GM18507 (cell line): ENCODE data around the gene PPFIBP2.

Experiments used
- DNase-seq: peaks from one replicate; pipeline ENCODE4 v3.0.0; 2011; ENCODE audit warnings: low read depth; ENCODE audit not compliant: insufficient read length; ENCODE audit errors: extremely low spot score
- FAIRE-seq: peaks from 2 replicates; lab custom pipeline; 2011; peaks lifted over from hg19 to GRCh38; lab: Jason Lieb, UNC

PPFIBP2 gene

GRCh38 chr11:7513234-7514098 is at the start of gene PPFIBP2:
Gene PPFIBP2, plus strand, starts transcription at chr11:7513999. Its CDS starts 35,477 bp downstream, at chr11:7549476.
- peak; percentile 88 for FAIRE-seq
- peak; percentile 83 for DNase-seq

DNA sequence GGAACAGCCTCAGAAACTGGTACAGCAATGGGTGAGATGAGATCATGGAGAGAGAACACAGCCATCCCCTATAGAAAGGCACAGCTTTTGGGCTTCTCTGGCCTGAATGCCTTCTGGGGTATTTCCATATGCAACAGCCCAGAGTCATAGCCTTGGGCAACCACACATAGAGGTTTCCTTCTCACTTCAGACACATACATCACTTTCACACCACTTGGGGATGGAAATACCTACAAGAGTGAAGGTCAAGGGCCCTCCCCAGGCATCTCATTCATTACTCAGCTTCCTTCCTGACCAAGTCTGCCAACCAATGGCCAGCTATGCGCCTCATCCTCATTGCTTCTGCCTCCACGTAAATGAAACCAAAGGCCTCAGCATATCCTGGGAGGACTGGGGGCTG is 46.1 kb upstream of the PPFIBP2 start:
- DNase-seq (no peak), FAIRE-seq (no peak)

GRCh38 chr11:7469351-7469865 is 44.4 kb upstream of the PPFIBP2 start:
- FAIRE-seq (no peak), DNase-seq (no peak)

- no peak for DNase-seq
- FAIRE-seq: no peak
Measured at GRCh38 chr11:7471071-7471470, 42.7 kb upstream of the PPFIBP2 start.

DNA sequence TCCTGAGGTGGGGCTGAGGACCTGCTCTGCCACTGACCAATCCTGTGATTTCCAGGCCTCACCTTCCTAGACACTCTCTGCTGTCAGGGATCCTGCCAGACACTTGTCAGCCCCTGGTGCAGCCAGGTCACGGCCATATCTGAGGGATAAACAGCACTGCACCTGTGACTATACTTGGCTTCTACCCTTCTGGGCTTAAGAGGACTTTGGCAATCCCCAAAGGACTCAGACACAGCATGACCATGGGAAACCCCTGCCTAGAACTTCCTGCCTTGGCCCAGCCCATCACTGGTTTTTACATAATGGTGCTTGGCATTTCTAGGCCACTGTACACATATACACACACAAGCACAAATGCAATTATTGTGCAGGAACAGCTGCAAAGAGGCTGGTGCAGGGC is 40.1 kb upstream of the PPFIBP2 start:
- peak; percentile 18 for DNase-seq
- FAIRE-seq: peak; percentile 83

DNA sequence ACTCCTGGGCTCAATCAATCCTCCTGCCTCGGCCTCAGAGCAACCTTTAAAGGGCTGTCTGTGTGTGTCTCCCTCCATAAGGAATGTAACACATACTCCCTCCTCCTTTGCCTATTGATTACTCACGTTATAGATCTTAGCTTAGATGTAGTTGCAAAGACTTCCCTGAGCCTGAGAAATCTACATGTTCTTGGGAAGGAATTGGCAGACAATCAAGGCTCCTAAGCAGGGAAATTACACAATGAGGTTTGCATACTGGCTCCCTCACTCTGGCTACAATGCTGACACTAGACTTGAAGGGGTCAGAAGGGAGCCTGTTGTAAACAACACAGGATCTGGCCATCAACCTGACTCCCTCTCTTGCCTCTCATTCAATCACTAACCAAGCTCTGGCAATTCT is 33.7 kb upstream of the PPFIBP2 start:
- FAIRE-seq: no peak

GRCh38 chr11:7484131-7484530 is 29.7 kb upstream of the PPFIBP2 start:
- DNase-seq: no peak
- no peak for FAIRE-seq

More for the DNA sequence above, 33.7 kb upstream of the PPFIBP2 start:
- DNase-seq: no peak

- DNase-seq: no peak
- FAIRE-seq: no peak
Measured at GRCh38 chr11:7484645-7485044, 29.2 kb upstream of the PPFIBP2 start.

- no peak for DNase-seq
- no peak for FAIRE-seq
Measured at GRCh38 chr11:7485186-7486097, 28.4 kb upstream of the PPFIBP2 start, which contains the start of gene OLFML1. Gene OLFML1, plus strand, starts transcription at chr11:7485506. Its CDS starts 370 bp downstream, at chr11:7485876.

DNA sequence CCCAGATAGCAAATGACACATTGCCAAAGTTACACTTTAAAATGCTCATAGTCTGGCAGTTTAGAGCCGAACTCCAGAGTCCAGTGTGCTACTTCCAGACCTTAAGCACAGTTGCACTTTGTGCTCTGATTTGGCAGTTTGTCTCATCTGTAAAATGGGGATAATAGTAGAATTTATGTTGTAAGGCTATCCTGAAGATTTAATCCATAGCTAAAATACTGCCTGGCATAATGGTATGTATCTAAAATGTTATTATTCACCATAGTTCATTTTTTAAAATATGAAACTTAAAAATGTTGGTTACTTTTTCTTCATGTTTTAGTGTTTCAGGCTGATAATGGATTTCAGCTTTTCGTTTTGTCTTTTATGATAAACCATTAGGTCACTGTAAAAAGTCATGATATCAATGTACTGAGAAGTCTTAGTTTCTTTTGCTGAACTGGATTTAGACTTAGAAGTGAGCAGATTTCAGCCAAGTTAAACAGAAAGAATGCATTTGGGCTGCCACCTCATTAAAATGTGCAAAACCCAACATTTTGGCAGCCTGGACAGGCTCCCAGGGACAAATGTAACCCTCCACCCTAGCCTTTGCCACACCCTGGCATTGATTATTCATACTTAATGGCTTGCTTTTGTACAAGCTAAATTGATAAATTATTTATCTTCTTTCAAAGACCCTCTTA is 27.6 kb upstream of the PPFIBP2 start:
- no peak for FAIRE-seq

GRCh38 chr11:7486781-7487140 is 27.0 kb upstream of the PPFIBP2 start:
- no peak for DNase-seq

More for the DNA sequence above, 27.6 kb upstream of the PPFIBP2 start:
- DNase-seq: no peak

GRCh38 chr11:7487360-7487759 is 26.4 kb upstream of the PPFIBP2 start:
- no peak for DNase-seq
- no peak for FAIRE-seq

More at GRCh38 chr11:7486781-7487140, 27.0 kb upstream of the PPFIBP2 start:
- FAIRE-seq: no peak

GRCh38 chr11:7488681-7489080 is 25.1 kb upstream of the PPFIBP2 start:
- DNase-seq: no peak
- no peak for FAIRE-seq

- FAIRE-seq (no peak), DNase-seq (no peak)
Measured at GRCh38 chr11:7489376-7489775, 24.4 kb upstream of the PPFIBP2 start.

DNA sequence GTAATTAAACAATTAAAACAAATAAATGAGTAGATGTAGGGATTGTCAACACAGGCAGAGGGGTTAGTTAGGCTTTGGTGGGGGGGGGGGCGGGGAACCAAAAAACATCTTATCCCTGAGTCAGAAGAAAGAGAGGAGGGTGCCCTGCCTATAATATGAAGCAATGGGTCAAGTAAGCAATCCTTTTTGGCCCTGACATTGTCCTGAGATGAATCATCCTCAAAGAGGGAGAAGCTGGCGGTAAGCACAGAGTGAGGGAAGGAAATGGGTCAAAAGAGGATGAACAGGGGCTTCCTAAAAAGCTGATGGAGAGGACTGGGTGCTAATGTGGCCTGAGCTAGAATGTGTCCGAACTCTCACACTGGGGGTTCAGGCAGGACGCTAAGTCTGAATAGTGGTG is 23.7 kb upstream of the PPFIBP2 start:
- FAIRE-seq: no peak

DNA sequence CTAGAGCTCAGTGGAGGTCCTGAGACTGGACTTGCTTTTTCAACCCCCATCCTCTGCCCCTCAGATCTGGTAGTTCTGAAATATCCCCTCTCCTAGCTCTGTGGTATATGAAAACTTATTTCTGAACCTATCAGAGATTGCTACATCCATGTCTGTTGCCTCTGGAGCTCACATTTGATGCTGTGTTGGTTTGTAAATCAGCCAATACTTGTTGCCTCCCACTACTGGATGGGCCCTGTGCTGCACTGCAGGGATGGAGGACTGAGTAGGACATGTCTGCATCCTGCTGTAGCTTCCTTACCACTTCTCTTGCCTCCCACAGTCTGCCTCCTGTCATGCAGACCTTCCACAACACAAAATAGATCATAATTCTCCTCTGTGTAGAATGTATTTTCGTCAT is 23.3 kb upstream of the PPFIBP2 start:
- DNase-seq: no peak
- FAIRE-seq: no peak

More for the DNA sequence above, 23.7 kb upstream of the PPFIBP2 start:
- DNase-seq: no peak

- FAIRE-seq (no peak), DNase-seq (no peak)
Measured at GRCh38 chr11:7492253-7492652, 21.5 kb upstream of the PPFIBP2 start.

- FAIRE-seq: no peak
- DNase-seq: no peak
Measured at GRCh38 chr11:7493670-7494069, 20.1 kb upstream of the PPFIBP2 start.

- DNase-seq (no peak), FAIRE-seq (no peak)
Measured at GRCh38 chr11:7494086-7494745, 19.6 kb upstream of the PPFIBP2 start.
